Type B pancreatic cell (in vitro differentiated cells): ENCODE data around the gene GMDS. TPM values are rescaled to one million over a fixed set of nuclear protein-coding genes. Genes with fewer than 3 reads are reported as not detected.

ENCODE experiments used
- DNase-seq: peaks from one replicate; pipeline ENCODE4 v3.0.0; 2021; ENCODE audit warnings: mixed read lengths; ENCODE audit not compliant: unreplicated experiment; ENCODE audit errors: extremely low spot score
- H3K27ac Mint-ChIP-seq: 2 replicates; pipeline ENCODE4 v1.8.0; 2021; ENCODE audit warnings: mild to moderate bottlenecking, mixed read lengths
- H3K27me3 Mint-ChIP-seq: 2 replicates; pipeline ENCODE4 v1.8.0; 2021; ENCODE audit warnings: mixed read lengths
- H3K36me3 Mint-ChIP-seq: 2 replicates; pipeline ENCODE4 v1.8.0; 2021; ENCODE audit warnings: mixed read lengths
- H3K4me1 Mint-ChIP-seq: one replicate; pipeline ENCODE4 v1.8.0; 2021; ENCODE audit warnings: mixed read lengths; ENCODE audit not compliant: unreplicated experiment
- H3K4me3 Mint-ChIP-seq: 2 replicates; pipeline ENCODE4 v1.8.0; 2021; ENCODE audit warnings: mild to moderate bottlenecking, mixed read lengths
- H3K9me3 Mint-ChIP-seq: 2 replicates; pipeline ENCODE4 v1.8.0; 2021; ENCODE audit warnings: mixed read lengths
- CTCF ChIP-seq: fragments of 200-600 bp; sonication (generic); conservative IDR thresholded peaks from 2 replicates; pipeline ENCODE4 v1.5.0; 2021; ENCODE audit warnings: antibody characterized with exemption, mild to moderate bottlenecking
- total RNA-seq: library from RNA; stranded (reverse); gene quantifications from 2 replicates; pipeline ENCODE4 v1.2.1, GENCODE V29; 2021; ENCODE audit warnings: low replicate concordance

Gene GMDS
- total RNA-seq, 1 donor from 2014 or later: 41.3 TPM

DNA sequence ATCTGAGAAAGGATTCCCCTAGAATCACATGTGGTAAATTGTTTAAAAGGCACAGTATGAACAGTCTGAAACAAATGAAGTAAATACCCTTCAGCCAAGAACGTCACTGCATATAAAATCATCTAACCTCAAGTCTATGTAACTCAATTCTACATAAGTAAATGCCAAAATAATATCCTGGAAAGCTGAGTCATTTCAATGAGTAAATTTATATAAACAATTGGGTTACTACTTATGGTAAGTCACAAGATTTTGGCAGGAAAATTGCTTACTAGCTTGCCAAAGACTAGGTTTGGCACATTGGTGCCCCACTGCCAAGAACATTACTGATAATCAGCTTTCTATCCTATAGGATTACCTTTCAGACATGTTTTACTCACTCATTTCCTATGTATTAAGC lies 8.4 kb downstream of the GMDS start:
- Mint-ChIP-seq H3K9me3 (no peaks in the 10 kb centered on the region), H3K27me3 (no peaks in the 10 kb centered on the region), H3K36me3 (no peaks in the 10 kb centered on the region), H3K4me1 (peaks cover under 1% of the 10 kb centered on the region), H3K4me3 (no peak overlapping the region), H3K27ac (no peak overlapping the region)
- DNase-seq: no peak
- TF ChIP-seq CTCF: no peak

DNA sequence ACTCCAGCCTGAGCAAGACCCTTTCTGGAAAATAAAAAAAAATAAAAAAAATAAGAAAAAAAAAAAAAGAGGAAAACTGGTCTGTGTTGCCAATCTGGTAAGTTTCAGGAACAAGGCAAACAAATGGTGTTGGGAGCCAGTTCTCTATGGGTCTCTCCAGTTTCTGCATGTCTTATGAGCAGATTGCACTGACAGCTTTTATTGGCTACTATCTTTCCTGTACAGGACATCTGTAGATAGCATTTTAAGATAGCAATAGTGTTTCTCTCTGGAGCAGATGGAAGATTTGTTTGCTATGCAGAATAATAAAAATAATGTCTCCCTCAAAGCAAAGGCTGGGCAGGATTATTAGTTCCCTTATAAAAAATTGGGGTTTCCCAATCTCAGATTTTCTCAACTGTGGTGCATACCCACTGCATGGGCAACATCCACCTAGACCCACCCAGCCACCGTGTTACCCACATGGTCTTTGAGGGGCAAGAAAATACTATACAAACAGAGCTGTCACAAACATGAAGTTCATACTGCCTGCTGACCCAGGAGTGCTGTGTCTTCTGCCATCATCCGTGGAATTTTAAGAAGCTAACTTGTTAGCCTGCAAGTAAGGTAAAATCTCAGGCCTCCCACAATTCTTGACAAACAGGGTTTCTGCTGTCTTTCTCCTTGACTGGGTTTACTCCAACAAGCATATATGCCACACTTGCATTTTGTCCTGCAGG lies 9.5 kb downstream of the GMDS start:
- no peaks in the 10 kb centered on the region for H3K36me3 Mint-ChIP-seq
- no peaks in the 10 kb centered on the region for H3K27me3 Mint-ChIP-seq
- H3K4me1 Mint-ChIP-seq: no peaks in the 10 kb centered on the region
- no peak overlapping the region for H3K4me3 Mint-ChIP-seq
- no peak for TF ChIP-seq CTCF
- no peak for DNase-seq
- no peak overlapping the region for H3K27ac Mint-ChIP-seq
- no peaks in the 10 kb centered on the region for H3K9me3 Mint-ChIP-seq

DNA sequence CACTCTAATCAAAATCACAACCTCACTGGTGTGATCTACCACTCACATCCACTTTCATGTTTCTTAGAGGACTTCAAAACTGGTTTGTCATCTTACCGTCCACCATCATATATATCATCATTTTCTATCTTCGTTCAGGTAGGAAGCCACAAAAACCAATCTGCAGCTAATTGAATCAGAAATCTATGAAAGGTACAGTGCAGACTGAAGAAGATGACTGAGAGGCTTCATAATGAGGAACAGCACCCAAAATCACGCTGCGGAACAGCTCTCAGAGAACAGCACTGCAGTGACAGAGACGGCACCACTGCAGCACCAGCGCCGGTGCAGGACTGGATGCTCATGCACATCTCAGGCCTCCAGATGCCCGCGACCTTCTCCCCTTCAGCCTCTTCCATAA lies 13.0 kb downstream of the GMDS start:
- no peaks in the 10 kb centered on the region for H3K27me3 Mint-ChIP-seq
- no peak overlapping the region for H3K27ac Mint-ChIP-seq
- H3K36me3 Mint-ChIP-seq: no peaks in the 10 kb centered on the region
- no peak overlapping the region for H3K4me3 Mint-ChIP-seq
- no peak for TF ChIP-seq CTCF
- H3K4me1 Mint-ChIP-seq: no peaks in the 10 kb centered on the region
- no peak for DNase-seq
- H3K9me3 Mint-ChIP-seq: no peaks in the 10 kb centered on the region

DNA sequence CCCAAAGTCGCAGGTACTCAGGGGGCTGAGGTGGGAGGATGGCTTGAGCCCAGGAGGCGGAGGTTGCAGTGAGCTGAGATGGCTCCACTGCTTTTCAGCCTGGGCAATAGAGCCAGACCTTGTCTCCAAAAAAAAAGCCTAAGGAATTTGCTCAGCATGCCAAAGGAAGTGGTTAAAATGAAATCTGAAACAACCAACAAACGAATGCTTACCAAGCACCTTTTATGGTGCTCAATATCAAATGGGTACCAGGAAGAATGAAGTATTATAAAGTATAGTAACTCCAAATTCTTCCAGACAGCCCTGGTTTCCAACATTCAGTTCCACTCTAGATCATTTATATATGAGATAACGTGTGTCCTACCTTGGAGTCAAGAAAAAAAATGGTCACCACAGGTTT lies 14.0 kb downstream of the GMDS start:
- no peaks in the 10 kb centered on the region for H3K27me3 Mint-ChIP-seq
- no peak for TF ChIP-seq CTCF
- H3K36me3 Mint-ChIP-seq: no peaks in the 10 kb centered on the region
- H3K27ac Mint-ChIP-seq: no peak overlapping the region
- H3K4me3 Mint-ChIP-seq: no peak overlapping the region
- no peaks in the 10 kb centered on the region for H3K9me3 Mint-ChIP-seq
- no peak for DNase-seq
- H3K4me1 Mint-ChIP-seq: peaks cover 4% of the 10 kb centered on the region

- H3K36me3 Mint-ChIP-seq: no peaks in the 10 kb centered on the region
- H3K27me3 Mint-ChIP-seq: no peaks in the 10 kb centered on the region
- peaks cover 11% of the 10 kb centered on the region for H3K4me1 Mint-ChIP-seq
- no peak overlapping the region for H3K4me3 Mint-ChIP-seq
- H3K9me3 Mint-ChIP-seq: no peaks in the 10 kb centered on the region
- TF ChIP-seq CTCF: no peak
- DNase-seq: no peak
- no peak overlapping the region for H3K27ac Mint-ChIP-seq
These were observed 14.6 kb downstream of the GMDS start for GRCh38 chr6:2230659-2231277.
